ENCODE results near the gene FOXK1.

GRCh38 chr7:4687956-4688355, 5.9 kb downstream of the FOXK1 start:
- TF ChIP-seq CTCF (tag by site-specific recombination; IDR thresholded peaks at IDR 0.05) (no peak), ZNF548 (tag by site-specific recombination; IDR thresholded peaks at IDR 0.05) (no peak), ZNF510 (tag by site-specific recombination; IDR thresholded peaks at IDR 0.05; ENCODE audit: insufficient replicate concordance) (no peak), ZNF157 (tag by site-specific recombination; IDR thresholded peaks at IDR 0.05) (no peak)
